ELF-1 (cell line): Measurements from ENCODE around the gene BRSK2.

Experiments used
- DNase-seq: peaks from one replicate; pipeline ENCODE4 v3.0.0-alpha.2; 2016; ENCODE audit warnings: low read depth, low spot score

The BRSK2 gene

GRCh38 chr11:1467270-1467669, 77.5 kb downstream of the BRSK2 start:
- DNase-seq = no peak

DNA sequence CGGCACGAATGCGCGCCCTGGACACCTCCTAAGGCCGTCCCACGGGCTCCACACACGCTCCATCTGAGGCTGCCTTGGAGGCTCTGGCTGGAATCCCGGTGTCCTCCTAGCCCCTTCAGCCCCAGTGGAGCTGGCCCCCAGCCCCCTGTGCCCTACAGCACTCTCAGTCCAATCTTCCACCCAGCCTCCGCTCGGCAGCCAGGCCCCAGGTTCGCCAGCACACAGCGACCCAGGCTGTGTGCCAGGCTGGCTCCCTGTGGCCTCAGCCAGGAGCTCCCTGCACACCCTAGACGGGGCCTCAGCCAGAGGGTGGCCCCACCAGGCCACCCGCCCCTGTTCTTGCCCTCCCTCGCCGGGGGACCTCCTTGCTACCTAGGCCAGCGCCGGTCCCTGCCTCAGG, 78.3 kb downstream of the BRSK2 start:
- DNase-seq = no peak

GRCh38 chr11:1468473-1469066, 78.8 kb downstream of the BRSK2 start:
- DNase-seq = no peak

- no peak for DNase-seq
Observed at GRCh38 chr11:1469287-1469910, 79.7 kb downstream of the BRSK2 start.

GRCh38 chr11:1469911-1470680, 80.4 kb downstream of the BRSK2 start:
- no peak for DNase-seq

GRCh38 chr11:1470681-1471611, 81.2 kb downstream of the BRSK2 start:
- DNase-seq = no peak

- no peak for DNase-seq
Observed at GRCh38 chr11:1471736-1472135, 82.0 kb downstream of the BRSK2 start.

- no peak for DNase-seq
Observed at GRCh38 chr11:1472180-1473005, 82.7 kb downstream of the BRSK2 start.

DNA sequence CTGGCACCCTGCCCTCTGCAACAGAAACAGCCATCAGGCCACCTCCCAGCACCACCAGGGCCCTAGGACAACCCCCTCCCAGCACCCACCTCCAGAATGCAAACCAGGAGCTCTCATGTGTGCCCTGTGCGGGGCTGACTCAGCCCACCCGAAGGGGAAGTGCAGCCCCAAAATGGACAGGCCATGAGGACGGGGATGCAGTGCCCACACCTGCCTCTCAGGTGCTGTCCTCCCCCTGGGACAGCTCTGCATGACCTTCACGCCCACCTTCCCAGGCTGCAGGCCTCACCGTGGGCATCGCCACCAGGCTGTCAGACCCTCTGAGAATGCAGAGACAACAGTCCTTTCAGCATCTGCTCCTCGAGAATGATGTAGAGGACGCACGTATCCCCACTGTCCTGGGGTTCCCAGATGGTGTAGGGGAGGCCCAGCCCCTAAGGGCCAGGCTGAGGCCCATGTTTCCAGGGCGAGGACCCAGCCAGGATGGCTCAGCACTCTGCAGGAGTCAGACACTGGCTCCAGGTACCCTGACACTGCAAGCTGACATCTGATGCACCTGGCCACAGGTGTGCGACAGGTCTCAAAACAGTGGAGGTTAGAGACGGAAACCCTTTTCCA, 83.4 kb downstream of the BRSK2 start:
- no peak for DNase-seq

GRCh38 chr11:1473786-1474185, 84.1 kb downstream of the BRSK2 start:
- DNase-seq = no peak

- no peak for DNase-seq
Observed at GRCh38 chr11:1475841-1476240, 86.1 kb downstream of the BRSK2 start.

DNA sequence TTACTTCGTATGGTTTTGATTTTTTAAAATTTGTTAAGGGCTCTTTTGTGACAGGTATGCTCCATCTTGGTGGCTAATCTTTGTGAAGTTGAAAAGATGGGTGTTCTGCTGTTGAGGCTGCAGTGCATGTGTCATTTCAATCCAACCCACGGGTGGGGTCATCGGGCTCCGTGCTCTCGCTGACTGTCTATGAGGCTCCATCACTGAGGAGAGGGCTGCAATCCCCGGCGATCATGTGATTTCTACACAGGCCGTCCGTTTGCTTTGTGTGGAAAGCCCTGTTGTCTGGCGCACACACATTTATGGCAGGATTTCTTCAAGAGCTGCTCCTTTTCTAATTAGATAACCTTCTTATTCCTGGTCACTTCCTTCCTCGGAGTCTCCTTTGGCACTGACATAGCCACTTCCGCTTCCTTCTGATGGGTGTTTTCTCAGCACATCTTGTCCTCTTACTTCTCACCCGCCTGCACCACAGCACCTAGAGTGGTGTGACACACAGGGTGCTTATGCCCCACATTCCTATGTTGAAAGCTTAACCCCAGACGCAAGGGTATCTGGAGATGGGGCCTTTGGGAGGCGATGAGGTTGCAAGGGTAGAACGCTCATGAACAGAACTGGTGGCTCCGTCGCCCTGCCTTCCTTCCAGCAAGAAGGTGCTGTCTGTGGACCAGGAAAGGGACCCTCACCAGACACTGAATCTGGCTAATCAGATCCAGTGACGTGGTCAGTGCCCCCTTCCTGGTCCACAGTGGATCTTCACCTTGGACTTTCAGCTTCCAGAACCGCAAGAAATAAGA, 87.4 kb downstream of the BRSK2 start:
- DNase-seq = no peak

DNA sequence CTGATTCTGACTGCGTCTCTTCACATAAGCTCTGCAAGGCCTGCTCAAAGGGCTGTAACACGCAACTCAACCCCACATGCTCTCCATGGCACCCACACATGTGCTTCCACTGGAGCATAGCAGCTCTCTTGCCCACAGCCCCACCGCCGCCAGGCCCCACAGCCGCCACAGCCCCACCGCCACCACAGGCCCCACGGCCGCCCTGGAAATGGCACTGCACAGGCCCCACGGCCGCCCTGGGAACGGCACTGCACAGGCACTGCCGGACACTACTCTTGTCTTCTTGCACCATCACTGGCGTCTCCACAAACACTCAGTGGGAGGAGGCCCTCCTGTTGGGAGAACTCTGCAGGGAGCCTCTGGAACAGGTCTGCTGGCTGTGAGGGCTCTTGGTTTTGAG, 88.3 kb downstream of the BRSK2 start:
- no peak for DNase-seq

GRCh38 chr11:1478544-1478943, 88.8 kb downstream of the BRSK2 start:
- no peak for DNase-seq

GRCh38 chr11:1479006-1479677, 89.4 kb downstream of the BRSK2 start:
- DNase-seq = no peak

DNA sequence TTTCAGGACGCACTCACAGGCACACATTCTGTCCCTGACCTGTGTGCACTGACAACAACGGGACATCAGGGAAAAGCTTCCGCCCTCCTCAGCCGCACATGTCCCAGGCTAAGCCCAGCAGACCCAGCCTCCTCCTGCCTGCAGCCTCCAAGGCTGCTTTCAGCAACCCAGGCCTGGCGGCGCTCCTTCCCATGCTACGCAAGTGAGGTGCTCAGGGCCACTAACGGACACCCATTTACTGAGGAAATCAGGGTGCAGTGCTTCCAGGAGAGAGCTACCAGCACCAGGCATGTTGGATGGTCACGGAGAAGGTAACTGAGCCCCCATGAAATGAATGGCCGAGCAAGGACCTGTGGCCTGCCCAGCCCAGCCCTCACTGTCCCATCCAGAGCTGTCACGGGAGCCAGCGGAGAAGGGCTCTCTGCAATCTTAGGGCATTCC, 90.0 kb downstream of the BRSK2 start:
- DNase-seq = no peak

DNA sequence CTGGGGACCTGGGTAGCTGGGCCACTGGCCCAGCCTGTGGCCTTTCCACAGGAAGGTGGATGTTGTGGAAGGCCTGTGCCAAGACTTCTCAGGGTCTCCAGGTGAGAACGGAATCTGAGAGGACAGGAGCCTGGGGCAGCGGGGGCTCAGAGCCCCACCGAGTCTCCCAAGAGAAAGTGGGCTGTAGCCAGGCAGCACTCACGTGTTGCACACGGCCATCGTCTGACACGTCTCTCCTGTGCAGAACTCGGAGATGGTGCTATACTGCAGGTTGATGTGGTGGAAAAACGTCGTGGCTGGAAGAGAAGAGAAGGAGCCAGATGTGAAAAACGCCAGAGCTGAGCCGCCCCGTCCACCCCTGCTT, 90.4 kb downstream of the BRSK2 start:
- no peak for DNase-seq

- no peak for DNase-seq
Observed at GRCh38 chr11:1480555-1481482, 91.1 kb downstream of the BRSK2 start.
